Heart right ventricle (tissue), 16 donors: ENCODE data around the gene FAXDC2. TPM values are rescaled to one million over a fixed set of nuclear protein-coding genes. Genes with fewer than 3 reads are reported as not detected.

Experiments used
- ATAC-seq, 8 donors: fragments of 200-7000 bp; cut with Tn5 transposase; one replicate each; pipeline ENCODE4 v1.9.1; 2020; ENCODE audit warnings: mild to moderate bottlenecking in 8 of 8, moderate library complexity in 8 of 8, moderate number of reproducible peaks in 1 of 8
- DNase-seq, 2 donors: peaks; one replicate each; pipeline ENCODE4 v3.0.0-alpha.2; 2020
- H3K27ac ChIP-seq, 10 donors: fragments of 200-600 bp; sonication (generic) in 2 of 10; one replicate each; pipeline versions ENCODE4 v1.5.0 to v1.8.0; 2020 to 2022; ENCODE audit warnings: mild to moderate bottlenecking in 3 of 10
- H3K27me3 ChIP-seq, 7 donors: fragments of 200-600 bp; one replicate each; pipeline ENCODE4 v1.8.0; 2021 to 2022; ENCODE audit warnings: mild to moderate bottlenecking in 2 of 7
- H3K36me3 ChIP-seq, 9 donors: fragments of 200-600 bp; sonication (generic) in 1 of 9; one replicate each; pipeline versions ENCODE4 v1.5.0 to v1.8.0; 2020 to 2022; ENCODE audit warnings: mild to moderate bottlenecking in 2 of 9
- H3K4me1 ChIP-seq, 9 donors: fragments of 200-600 bp; sonication (generic) in 1 of 9; one replicate each; pipeline versions ENCODE4 v1.5.0 to v1.8.0; 2020 to 2022; ENCODE audit warnings: mild to moderate bottlenecking in 4 of 9
- H3K4me3 ChIP-seq, 10 donors: fragments of 200-600 bp; sonication (generic) in 2 of 10; one replicate each; pipeline versions ENCODE4 v1.5.0 to v1.8.0; 2020 to 2022; ENCODE audit warnings: mild to moderate bottlenecking in 7 of 10, moderate library complexity in 2 of 10
- H3K9me3 ChIP-seq, 11 donors: fragments of 200-600 bp in 10 of 11; sonication (generic) in 2 of 11; one replicate each; pipeline versions ENCODE4 v1.5.0 to v1.8.0; 2013 to 2022; ENCODE audit warnings: mild to moderate bottlenecking in 2 of 11, control low read depth in 1 of 11, moderate library complexity in 1 of 11
- CTCF ChIP-seq, 9 donors: fragments of 200-600 bp; sonication (generic) in 2 of 9; IDR thresholded peaks; one replicate each; pipeline versions ENCODE4 v1.5.0 to v1.8.0; 2021 to 2022; ENCODE audit warnings: antibody characterized with exemption in 9 of 9, mild to moderate bottlenecking in 5 of 9, moderate library complexity in 1 of 9
- WGBS, 2 donors: extraction: QIAGEN DNeasy Blood & Tissue Kit; methylation state at CpG; one replicate each; pipeline ENCODE4 v1.1.7; 2013; ENCODE audit warnings: inconsistent platforms in 1 of 2; 5-methylcytosine and 5-hydroxymethylcytosine counted together
- intact Hi-C, 10 donors: fragments of 100-400 bp; cut with DNase I; formaldehyde crosslinking; loops; one replicate each; pipeline versions ENCODE4 v1.11.1 to v1.14.2; 2022
- polyA plus RNA-seq, 2 donors: library from polyadenylated mRNA; stranded (reverse); fragments of 200-250 nt; gene quantifications; one replicate each; pipeline ENCODE4 v1.2.3, GENCODE V29; 2013
- total RNA-seq, 10 donors: library from RNA; stranded (reverse); fragmentation: NEBNext Ultra II Directional in 3 of 10; extraction: Animal tissue kit (Norgen Biotek cat#: 25700) in 3 of 10; gene quantifications; one replicate each; pipeline versions ENCODE4 v1.2.1 to v1.2.4, GENCODE V29; 2021 to 2023
- donor health status: Arrhythmogenic right ventricular cardiomyopathy.
- donor health status: ischemic (EF 13 %, LVEDD 7.1; RV severe dilation, severe dysfunction).
- donor health status: healthy with polysubstance abuse.
- donor health status: DM: no; HTN: yes; CAD: no.
- donor health status: DM: no; HTN: no; CAD: no.
- donor health status: ischemic (EF 25% LVEDD 6.9; RV normal size, moderate dysfunction).
- donor health status: ischemic (EF 25% LVEDD 5.7; RV mildly dilated, moderate dysfunction).
- donor health status: healthy.
- donor health status: DM: yes; HTN: yes; CAD: no.
- donor health status: Ischemic cardiomyopathy.
- donor health status: ischemic (EF 35%, LVEDD 5.7; RV mildly dilated, moderate dysfunction).
- donor health status: nonischemic (EF 11% LVEDD 7.7; RV severe dilation, severe dysfunction).
- donor health status: DM: yes; HTN: yes; CAD: no.
- donor health status: PGD.
- donor health status: ischemic (EF 29% LVEDD 5.4; RV normal size, mild dysfunction).
- donor health status: nonischemic (EF 23%, LVEDD 6.1; RV moderate dilation, normal function).

The FAXDC2 gene
- total and polyA plus RNA-seq, 12 donors, result 4.8 to 31.5 (median 20.9) TPM

- peaks cover 6 to 100% (median 82%) of the 10 kb centered on the region in 9 donors for H3K36me3 ChIP-seq
- H3K4me3 ChIP-seq, result no peak overlapping the region
- intact Hi-C loops, result loop anchor here in 2 of 10 donors (5.0 kb wide), 3 partner anchors 35 to 110 kb away; partner anchors contain the start of gene LARP1 (in 1 of the 2)
- no peak overlapping the region for H3K27ac ChIP-seq
- DNase-seq (no peak), ATAC-seq (peak in 1 of 8 donors; percentile 31)
- H3K9me3 ChIP-seq, result no peaks in the 10 kb centered on the region
- 61 to 70% methylated on average over 9 of the region's 9 CpGs for WGBS, 2 donors
- no peaks in the 10 kb centered on the region for H3K27me3 ChIP-seq
- peaks cover 0 to 21% (median 0%) of the 10 kb centered on the region in 9 donors for H3K4me1 ChIP-seq
- no peak for TF ChIP-seq CTCF (IDR thresholded peaks at IDR 0.05)
Measured at GRCh38 chr5:154802050-154802449, 48.4 kb downstream of the FAXDC2 start.

GRCh38 chr5:154801083-154801482 lies 49.3 kb downstream of the FAXDC2 start:
- no peaks in the 10 kb centered on the region for H3K27me3 ChIP-seq
- DNase-seq (no peak), ATAC-seq (no peak)
- no peaks in the 10 kb centered on the region for H3K9me3 ChIP-seq
- WGBS, 2 donors, result 89 to 90% methylated on average over 3 of the region's 3 CpGs
- intact Hi-C loops, result loop anchor here in 2 of 10 donors (5.0 kb wide), 3 partner anchors 34 to 111 kb away; partner anchors contain the start of gene LARP1 (in 1 of the 2)
- no peak overlapping the region for H3K4me3 ChIP-seq
- peaks cover 6 to 100% (median 80%) of the 10 kb centered on the region in 9 donors for H3K36me3 ChIP-seq
- H3K27ac ChIP-seq, result peak overlapping the region in 1 of 10 donors; percentile 11
- H3K4me1 ChIP-seq, result peaks cover 0 to 27% (median 0%) of the 10 kb centered on the region in 9 donors
- no peak for TF ChIP-seq CTCF (IDR thresholded peaks at IDR 0.05)

GRCh38 chr5:154800582-154800981 lies 49.8 kb downstream of the FAXDC2 start:
- H3K36me3 ChIP-seq, result peaks cover 6 to 96% (median 75%) of the 10 kb centered on the region in 9 donors
- intact Hi-C loops, result loop anchor here in 2 of 10 donors (5.0 kb wide), 3 partner anchors 33 to 112 kb away; partner anchors contain the start of gene LARP1 (in 1 of the 2)

GRCh38 chr5:154797762-154798161 lies 52.6 kb downstream of the FAXDC2 start:
- H3K27me3 ChIP-seq, result no peaks in the 10 kb centered on the region
- intact Hi-C loops, result loop anchor here in 1 of 10 donors (5.0 kb wide), 1 partner anchor 40 kb away; the partner anchor contains the start of gene LARP1
- no peak for TF ChIP-seq CTCF (IDR thresholded peaks at IDR 0.05)
- no peak overlapping the region for H3K27ac ChIP-seq
- H3K36me3 ChIP-seq, result peaks cover 0 to 96% (median 61%) of the 10 kb centered on the region in 9 donors
- H3K4me3 ChIP-seq, result no peak overlapping the region
- no peak for DNase-seq
- WGBS, 2 donors, result 70 to 74% methylated on average over 4 of the region's 4 CpGs
- H3K9me3 ChIP-seq, result no peaks in the 10 kb centered on the region
- no peak for ATAC-seq
- peaks cover 4 to 52% (median 16%) of the 10 kb centered on the region in 9 donors for H3K4me1 ChIP-seq

More at GRCh38 chr5:154800582-154800981, 49.8 kb downstream of the FAXDC2 start:
- Histone ChIP-seq H3K9me3 (no peaks in the 10 kb centered on the region), H3K27ac (peak overlapping the region in 1 of 10 donors; percentile 11), H3K4me1 (peaks cover 0 to 28% (median 0%) of the 10 kb centered on the region in 9 donors), H3K27me3 (no peaks in the 10 kb centered on the region), H3K4me3 (no peak overlapping the region)
- TF ChIP-seq CTCF (IDR thresholded peaks at IDR 0.05), result no peak
- ATAC-seq (no peak), DNase-seq (no peak)
